HFF-Myc (cell line): ENCODE data around the gene TMEM135.

Experiments used
- DNase-seq: peaks from one replicate; pipeline ENCODE4 v3.0.0-alpha.2; 2011; ENCODE audit warnings: low read depth; ENCODE audit errors: extremely low read depth
- H3K4me3 ChIP-seq: replicated peaks from 2 replicates; pipeline ENCODE4 v1.5.1; 2011; ENCODE audit warnings: low read depth, mild to moderate bottlenecking, control low read depth, low read length
- TF ChIP-seq, protein P1 (sequence below): IDR thresholded peaks from 2 replicates; pipeline ENCODE4 v1.5.1; 2012; ENCODE audit warnings: mild to moderate bottlenecking, low read depth, low read length, control low read depth; ENCODE audit errors: missing control alignments

TMEM135 gene

DNA sequence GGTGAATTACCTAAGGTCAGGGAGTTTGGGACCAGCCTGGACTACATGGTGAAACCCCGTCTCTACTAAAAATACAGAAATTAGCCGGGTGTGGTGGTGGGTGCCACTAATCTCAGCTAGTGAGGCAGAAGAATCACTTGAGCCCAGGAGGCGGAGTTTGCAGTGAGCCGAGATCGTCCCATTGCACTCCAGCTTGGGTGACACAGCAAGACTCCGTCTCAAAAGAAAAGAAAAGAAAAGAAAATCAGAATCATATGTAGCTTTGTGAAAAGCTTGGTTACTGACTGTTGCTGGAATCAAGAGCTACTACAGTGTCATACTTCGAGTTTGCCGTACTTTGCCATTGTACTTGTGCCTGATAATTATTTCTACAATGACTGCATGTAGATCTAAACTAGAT, 4.2 kb upstream of the TMEM135 start:
- H3K4me3 ChIP-seq: no peak overlapping the region
- TF ChIP-seq, protein P1, sequence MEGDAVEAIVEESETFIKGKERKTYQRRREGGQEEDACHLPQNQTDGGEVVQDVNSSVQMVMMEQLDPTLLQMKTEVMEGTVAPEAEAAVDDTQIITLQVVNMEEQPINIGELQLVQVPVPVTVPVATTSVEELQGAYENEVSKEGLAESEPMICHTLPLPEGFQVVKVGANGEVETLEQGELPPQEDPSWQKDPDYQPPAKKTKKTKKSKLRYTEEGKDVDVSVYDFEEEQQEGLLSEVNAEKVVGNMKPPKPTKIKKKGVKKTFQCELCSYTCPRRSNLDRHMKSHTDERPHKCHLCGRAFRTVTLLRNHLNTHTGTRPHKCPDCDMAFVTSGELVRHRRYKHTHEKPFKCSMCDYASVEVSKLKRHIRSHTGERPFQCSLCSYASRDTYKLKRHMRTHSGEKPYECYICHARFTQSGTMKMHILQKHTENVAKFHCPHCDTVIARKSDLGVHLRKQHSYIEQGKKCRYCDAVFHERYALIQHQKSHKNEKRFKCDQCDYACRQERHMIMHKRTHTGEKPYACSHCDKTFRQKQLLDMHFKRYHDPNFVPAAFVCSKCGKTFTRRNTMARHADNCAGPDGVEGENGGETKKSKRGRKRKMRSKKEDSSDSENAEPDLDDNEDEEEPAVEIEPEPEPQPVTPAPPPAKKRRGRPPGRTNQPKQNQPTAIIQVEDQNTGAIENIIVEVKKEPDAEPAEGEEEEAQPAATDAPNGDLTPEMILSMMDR: no peak
- DNase-seq: no peak

DNA sequence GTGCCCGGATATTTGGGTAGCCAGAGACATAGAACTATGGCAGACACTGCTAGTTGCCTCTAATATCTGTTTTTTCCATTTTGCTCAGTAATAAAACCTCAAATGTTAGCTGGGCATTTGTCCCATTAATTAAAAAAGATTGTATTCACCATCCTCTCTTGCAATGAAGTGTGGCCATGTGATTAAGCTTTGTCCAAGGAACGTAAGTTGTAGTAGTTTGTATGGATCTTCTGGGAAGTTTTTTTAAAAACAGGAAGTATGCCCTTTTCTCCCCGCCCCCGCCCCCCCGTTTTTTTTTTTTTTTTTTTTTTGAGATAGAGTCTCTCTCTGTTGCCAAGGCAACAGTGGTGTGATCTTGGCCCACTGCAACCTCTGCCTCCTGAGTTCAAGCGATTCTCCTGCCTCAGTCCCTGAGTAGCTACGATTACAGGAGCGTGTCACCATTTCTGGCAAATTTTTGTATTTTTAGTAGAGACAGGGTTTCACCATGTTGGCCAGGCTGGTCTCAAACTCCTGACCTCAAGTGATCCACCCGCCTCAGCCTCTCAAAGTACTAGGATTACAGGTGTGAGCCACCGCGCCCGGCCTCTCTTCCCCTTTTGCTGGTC, 1.7 kb upstream of the TMEM135 start:
- TF ChIP-seq, protein P1: no peak
- no peak for DNase-seq
- H3K4me3 ChIP-seq: no peak overlapping the region

DNA sequence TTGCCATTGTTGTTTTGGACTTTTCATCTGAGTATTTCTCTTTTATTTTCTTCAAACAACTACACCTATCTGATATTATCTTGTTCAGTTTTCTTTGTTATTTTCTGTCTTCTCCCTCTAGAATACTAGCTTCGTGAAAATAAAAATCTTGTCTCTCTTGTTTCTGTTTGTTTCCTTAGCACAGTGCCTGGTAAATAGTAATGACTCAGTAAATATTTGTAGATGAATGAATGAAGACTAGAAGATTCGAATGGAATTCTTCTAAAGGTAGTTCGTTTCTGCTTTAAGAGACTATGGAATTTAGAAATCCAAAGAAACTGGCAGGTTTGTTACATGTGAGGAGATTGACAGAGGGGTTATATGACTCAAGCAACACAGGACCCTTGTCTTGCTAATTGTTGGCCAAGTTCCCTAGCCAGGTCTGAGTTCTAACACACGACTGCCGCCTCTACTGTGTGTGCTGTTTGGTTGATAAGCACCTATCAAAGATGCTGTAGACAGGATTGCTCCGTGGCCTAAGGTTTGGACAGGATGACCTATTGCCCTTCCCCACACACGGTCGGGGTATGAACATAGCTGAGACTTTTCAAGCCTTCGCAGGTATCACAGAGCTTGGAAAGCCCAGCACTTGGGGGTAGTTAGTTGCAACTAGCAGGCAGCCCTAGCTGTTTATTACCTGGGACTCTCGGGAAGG, 831 bp upstream of the TMEM135 start:
- DNase-seq: no peak
- TF ChIP-seq, protein P1: no peak
- H3K4me3 ChIP-seq: peak overlapping the region; percentile 90

DNA sequence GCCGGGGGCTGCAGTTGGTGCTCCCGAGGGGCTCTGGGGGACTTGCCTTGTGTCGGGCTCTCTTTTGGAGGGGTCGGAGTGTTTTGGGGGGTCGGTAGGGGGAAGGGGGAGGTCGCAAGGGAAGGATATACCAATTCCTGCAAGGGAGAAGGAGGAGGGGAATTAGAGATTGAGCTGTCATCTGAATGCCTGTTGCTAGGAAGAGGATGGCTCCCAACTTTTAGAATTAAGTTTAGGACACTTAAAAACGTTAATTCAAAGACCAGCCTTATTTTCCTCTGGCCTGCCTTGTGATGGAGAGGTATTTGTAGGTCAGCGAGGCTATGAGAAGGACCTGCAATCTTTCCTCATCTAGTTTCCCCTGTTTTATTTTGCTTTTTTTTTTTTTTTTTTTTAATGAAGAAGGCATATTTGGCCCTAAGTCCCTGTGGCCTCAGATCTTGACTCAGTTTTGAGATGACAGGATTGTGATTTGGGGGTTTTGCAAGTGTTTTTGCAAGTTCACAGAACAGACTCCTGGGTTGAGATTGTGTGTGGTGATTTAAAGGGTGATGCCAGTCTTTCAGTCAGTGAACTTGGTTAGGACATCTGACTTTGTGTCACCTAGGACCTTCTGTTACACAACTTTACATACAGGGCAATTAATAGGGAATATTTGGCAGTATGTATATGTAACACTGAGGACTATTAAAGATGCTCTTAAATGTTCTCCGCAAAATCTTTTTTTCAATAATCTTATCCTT, 672 bp downstream of the TMEM135 start:
- H3K4me3 ChIP-seq: peak overlapping the region; percentile 90
- DNase-seq: no peak
- TF ChIP-seq, protein P1: no peak

DNA sequence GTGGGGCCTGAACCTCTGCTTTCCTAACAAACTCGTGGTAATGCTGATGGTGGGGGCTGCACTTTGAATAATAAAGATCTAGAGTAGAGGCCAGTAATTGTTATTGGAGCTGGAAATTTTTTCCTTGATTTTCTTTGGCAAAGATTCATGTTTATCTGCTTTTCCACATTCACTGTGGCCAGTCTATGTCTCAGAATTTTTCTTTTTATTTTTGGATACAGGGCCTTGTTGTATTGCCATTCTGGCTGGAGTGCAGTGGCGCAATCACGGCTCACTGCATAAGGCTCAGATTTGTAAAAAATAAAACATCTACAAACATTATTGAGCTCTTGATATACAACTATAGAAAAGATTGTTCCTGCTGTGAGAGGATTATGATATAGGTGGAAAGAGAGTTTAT, 1.6 kb downstream of the TMEM135 start:
- H3K4me3 ChIP-seq: peak overlapping the region; percentile 2

DNA sequence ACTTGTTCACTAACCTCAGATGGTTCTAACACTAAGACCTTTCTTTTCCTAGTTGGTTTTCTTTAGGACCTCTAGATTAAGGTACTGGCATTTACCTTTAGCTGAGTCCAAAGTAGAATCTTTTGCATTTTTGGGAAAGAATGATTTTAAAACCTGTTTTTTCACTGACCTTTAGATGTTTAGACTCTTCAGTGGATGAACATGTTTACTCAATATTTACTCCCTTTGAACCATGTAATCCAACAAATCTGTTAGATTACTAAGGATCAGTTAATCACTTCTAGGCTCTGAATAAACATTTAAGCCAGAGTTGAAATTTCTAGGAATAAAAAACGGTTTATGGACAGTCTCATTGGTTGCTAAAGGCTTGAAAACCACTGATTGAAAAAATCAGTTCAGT, 6.2 kb downstream of the TMEM135 start:
- DNase-seq: no peak
- no peak overlapping the region for H3K4me3 ChIP-seq
- TF ChIP-seq, protein P1: no peak

More for the DNA sequence above, 1.6 kb downstream of the TMEM135 start:
- no peak for DNase-seq
- TF ChIP-seq, protein P1: no peak
